Mononuclear cell (primary cell): ENCODE results near the gene KYNU. TPM values are rescaled to one million over a fixed set of nuclear protein-coding genes. Genes with fewer than 3 reads are reported as not detected.

Experiments used
- H3K27me3 ChIP-seq: 2 replicates; pipeline ENCODE4 v1.6.0; 2011; ENCODE audit warnings: low read length, control low read depth; ENCODE audit not compliant: insufficient read depth
- H3K4me1 ChIP-seq: 2 replicates; pipeline ENCODE4 v1.5.1; 2011; ENCODE audit warnings: mild to moderate bottlenecking, low read length, control low read depth; ENCODE audit not compliant: insufficient read depth
- H3K4me3 ChIP-seq: 2 replicates; pipeline ENCODE4 v1.5.1; 2011; ENCODE audit warnings: mild to moderate bottlenecking, low read length, moderate library complexity
- H3K9me3 ChIP-seq: 2 replicates; pipeline ENCODE4 v1.5.1; 2011; ENCODE audit warnings: low read depth, mild to moderate bottlenecking, control low read depth, low read length
- total RNA-seq: library from RNA; depleted of rRNA; stranded (reverse); fragments of >200 nt; gene quantifications from one replicate; pipeline ENCODE4 v1.2.3, GENCODE V29; 2012

KYNU gene
- total RNA-seq, 1 donor = 35.9 TPM

DNA sequence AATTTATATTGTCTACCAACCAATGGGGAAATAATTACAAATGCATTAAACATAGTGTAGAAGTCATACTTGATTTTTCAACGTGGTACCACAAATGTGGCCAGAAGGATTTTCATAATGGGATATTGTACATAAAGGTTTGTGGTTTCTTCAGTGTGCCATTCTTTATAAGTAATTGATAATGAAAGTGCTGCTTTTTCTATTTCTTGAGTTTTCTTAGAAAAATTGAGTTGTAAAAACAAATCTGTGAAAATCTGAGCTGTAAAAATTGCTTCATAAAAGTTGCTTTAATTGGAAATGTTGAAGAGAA is 103.6 kb downstream of the KYNU start:
- Histone ChIP-seq H3K4me1 (no peaks in the 10 kb centered on the region), H3K27me3 (no peaks in the 10 kb centered on the region), H3K9me3 (no peaks in the 10 kb centered on the region), H3K4me3 (no peak overlapping the region)

DNA sequence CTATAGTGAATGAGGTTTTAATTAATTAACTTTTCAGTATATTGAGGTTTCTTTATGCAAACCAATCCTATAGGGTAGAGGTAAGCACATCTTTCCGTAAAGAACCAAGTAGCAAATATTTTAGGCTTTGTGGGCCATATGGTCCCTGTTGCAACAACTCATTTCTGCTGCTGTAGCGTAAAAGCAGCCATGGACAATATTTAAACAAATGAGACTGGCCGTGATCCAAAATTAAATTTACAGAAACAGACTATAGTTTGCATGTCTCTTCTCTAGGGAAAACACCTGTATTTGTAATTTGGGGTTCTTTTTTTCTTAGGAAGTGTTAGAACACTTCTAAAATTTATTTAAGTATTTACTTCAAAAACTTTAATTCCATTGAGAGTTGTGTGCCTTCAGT is 104.3 kb downstream of the KYNU start:
- no peak overlapping the region for H3K4me3 ChIP-seq

DNA sequence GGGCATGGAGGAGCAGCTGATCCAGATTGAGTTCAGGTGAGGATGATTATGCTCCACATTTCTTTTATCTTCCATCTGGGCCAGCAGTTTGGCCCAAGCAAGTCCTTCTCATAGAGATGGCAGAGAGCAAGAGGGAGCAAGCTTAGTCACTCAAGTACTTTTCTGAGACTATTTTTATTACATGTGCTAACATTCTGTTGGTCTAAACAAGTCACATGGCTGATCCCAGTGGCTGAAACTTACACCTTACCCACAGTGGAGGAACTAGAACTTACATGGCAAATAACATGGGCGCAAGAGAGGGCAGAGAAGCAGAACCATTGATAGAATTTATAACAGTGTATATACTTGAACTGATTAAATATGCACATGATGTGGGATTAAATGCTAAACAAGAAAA is 105.7 kb downstream of the KYNU start:
- no peaks in the 10 kb centered on the region for H3K4me1 ChIP-seq
- H3K4me3 ChIP-seq = no peak overlapping the region
- H3K27me3 ChIP-seq = no peaks in the 10 kb centered on the region

More for the DNA sequence above, 104.3 kb downstream of the KYNU start:
- Histone ChIP-seq H3K4me1 (no peaks in the 10 kb centered on the region), H3K9me3 (no peaks in the 10 kb centered on the region), H3K27me3 (no peaks in the 10 kb centered on the region)

DNA sequence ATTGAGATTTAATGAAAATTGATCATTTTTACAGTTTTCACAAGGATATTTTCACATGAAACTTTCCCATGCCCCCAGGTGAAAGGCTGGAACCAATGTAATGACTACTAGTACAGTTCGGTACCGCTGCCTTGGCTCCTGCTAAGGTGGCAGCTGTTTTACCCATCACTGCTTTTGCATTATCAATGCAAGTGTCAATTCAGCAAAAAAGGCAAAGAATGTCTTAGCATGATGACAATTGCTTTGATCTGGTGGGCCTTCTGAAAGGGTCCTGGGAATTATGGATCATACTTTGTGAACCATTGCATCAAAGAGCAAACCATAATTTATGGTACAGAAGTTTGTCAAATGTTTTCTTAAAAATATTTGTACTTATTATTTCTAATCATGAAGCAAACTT is 107.2 kb downstream of the KYNU start:
- no peaks in the 10 kb centered on the region for H3K27me3 ChIP-seq
- H3K4me3 ChIP-seq = no peak overlapping the region
- no peaks in the 10 kb centered on the region for H3K9me3 ChIP-seq
- H3K4me1 ChIP-seq = no peaks in the 10 kb centered on the region

More for the DNA sequence above, 105.7 kb downstream of the KYNU start:
- no peaks in the 10 kb centered on the region for H3K9me3 ChIP-seq

DNA sequence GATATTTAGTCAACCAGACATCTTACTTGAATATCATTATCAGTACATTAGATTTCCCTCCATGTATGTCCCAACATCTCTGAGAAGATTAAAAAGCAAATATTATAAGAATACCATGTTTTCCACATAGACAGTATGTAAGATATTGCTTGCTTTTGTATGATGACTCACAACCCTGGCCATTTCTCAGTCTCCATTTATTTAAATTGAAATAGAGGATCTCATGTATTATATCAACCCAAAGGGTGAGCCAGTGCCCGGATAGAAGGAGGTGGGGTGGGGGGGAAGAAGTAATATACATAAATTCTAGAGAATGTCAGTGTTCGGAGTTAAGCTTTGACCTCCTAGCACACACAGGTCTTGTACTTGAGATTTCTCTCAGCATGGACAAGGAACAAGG is 109.6 kb downstream of the KYNU start:
- H3K27me3 ChIP-seq = no peaks in the 10 kb centered on the region
- H3K9me3 ChIP-seq = no peaks in the 10 kb centered on the region
- H3K4me3 ChIP-seq = no peak overlapping the region
- H3K4me1 ChIP-seq = no peaks in the 10 kb centered on the region

- no peaks in the 10 kb centered on the region for H3K9me3 ChIP-seq
- no peaks in the 10 kb centered on the region for H3K27me3 ChIP-seq
- no peak overlapping the region for H3K4me3 ChIP-seq
- H3K4me1 ChIP-seq = no peaks in the 10 kb centered on the region
Observed at GRCh38 chr2:142989273-142990204, 112.1 kb downstream of the KYNU start.

DNA sequence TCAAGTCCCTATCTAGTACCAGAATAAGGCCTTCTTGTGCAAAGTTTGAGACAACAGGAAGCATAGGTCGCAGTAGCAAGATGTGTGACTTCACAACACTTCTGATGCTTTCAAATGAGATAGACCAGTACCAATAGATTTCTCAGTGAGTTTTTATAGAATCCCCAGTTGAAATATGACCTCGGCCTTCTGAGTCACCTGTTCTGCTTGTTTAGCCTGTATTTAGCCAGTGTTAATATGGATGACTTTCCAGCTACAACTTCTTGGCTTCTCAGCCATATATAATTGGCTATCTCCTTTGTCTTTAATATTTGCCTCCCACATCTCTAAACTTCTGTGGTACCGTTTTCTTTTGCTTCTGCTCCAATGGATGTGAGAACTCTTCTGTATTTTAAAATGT is 113.8 kb downstream of the KYNU start:
- Histone ChIP-seq H3K27me3 (no peaks in the 10 kb centered on the region), H3K4me1 (no peaks in the 10 kb centered on the region), H3K4me3 (no peak overlapping the region), H3K9me3 (no peaks in the 10 kb centered on the region)

GRCh38 chr2:142992840-142993239 is 115.4 kb downstream of the KYNU start:
- no peak overlapping the region for H3K4me3 ChIP-seq
- H3K4me1 ChIP-seq = no peaks in the 10 kb centered on the region
- H3K9me3 ChIP-seq = no peaks in the 10 kb centered on the region
- H3K27me3 ChIP-seq = no peaks in the 10 kb centered on the region

- Histone ChIP-seq H3K4me1 (no peaks in the 10 kb centered on the region), H3K4me3 (no peak overlapping the region), H3K27me3 (no peaks in the 10 kb centered on the region), H3K9me3 (no peaks in the 10 kb centered on the region)
Observed at GRCh38 chr2:142993771-142994170, 116.3 kb downstream of the KYNU start.

GRCh38 chr2:142994665-142995064 is 117.2 kb downstream of the KYNU start:
- H3K4me3 ChIP-seq = no peak overlapping the region
- no peaks in the 10 kb centered on the region for H3K27me3 ChIP-seq
- no peaks in the 10 kb centered on the region for H3K4me1 ChIP-seq
- H3K9me3 ChIP-seq = no peaks in the 10 kb centered on the region

GRCh38 chr2:142997231-142997630 is 119.8 kb downstream of the KYNU start:
- no peaks in the 10 kb centered on the region for H3K27me3 ChIP-seq
- no peaks in the 10 kb centered on the region for H3K9me3 ChIP-seq
- H3K4me3 ChIP-seq = no peak overlapping the region
- no peaks in the 10 kb centered on the region for H3K4me1 ChIP-seq

- no peaks in the 10 kb centered on the region for H3K27me3 ChIP-seq
- no peaks in the 10 kb centered on the region for H3K9me3 ChIP-seq
- H3K4me1 ChIP-seq = no peaks in the 10 kb centered on the region
- no peak overlapping the region for H3K4me3 ChIP-seq
Observed at GRCh38 chr2:143000599-143000998, 123.1 kb downstream of the KYNU start.

- H3K9me3 ChIP-seq = no peaks in the 10 kb centered on the region
- H3K27me3 ChIP-seq = no peaks in the 10 kb centered on the region
- H3K4me1 ChIP-seq = no peaks in the 10 kb centered on the region
- no peak overlapping the region for H3K4me3 ChIP-seq
Observed at GRCh38 chr2:143001501-143001900, 124.0 kb downstream of the KYNU start.

DNA sequence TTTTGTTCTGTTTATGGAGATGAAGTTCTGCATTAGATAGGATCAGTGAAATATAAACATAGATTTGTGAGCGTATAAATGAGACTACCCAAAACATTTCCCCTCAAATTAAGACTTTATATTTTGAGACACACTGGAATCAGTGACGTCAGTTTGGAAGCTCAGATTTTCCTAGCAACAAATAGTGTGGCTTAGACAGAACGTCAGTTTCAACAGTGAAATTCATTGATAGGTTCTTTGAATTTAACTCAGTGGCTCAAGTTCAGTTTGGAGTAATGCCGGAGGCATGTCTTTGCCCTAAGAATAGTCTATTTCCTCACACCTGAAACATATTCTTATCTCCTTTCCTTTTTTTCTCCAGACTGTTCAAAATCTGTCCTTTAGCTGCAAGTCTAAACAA is 138.2 kb downstream of the KYNU start:
- Histone ChIP-seq H3K9me3 (no peaks in the 10 kb centered on the region), H3K4me1 (no peaks in the 10 kb centered on the region), H3K4me3 (no peak overlapping the region), H3K27me3 (no peaks in the 10 kb centered on the region)

GRCh38 chr2:143026411-143027054 is 149.1 kb downstream of the KYNU start:
- H3K9me3 ChIP-seq = no peaks in the 10 kb centered on the region
- H3K4me3 ChIP-seq = no peak overlapping the region
- peaks cover 15% of the 10 kb centered on the region for H3K4me1 ChIP-seq
- H3K27me3 ChIP-seq = peaks cover 14% of the 10 kb centered on the region

DNA sequence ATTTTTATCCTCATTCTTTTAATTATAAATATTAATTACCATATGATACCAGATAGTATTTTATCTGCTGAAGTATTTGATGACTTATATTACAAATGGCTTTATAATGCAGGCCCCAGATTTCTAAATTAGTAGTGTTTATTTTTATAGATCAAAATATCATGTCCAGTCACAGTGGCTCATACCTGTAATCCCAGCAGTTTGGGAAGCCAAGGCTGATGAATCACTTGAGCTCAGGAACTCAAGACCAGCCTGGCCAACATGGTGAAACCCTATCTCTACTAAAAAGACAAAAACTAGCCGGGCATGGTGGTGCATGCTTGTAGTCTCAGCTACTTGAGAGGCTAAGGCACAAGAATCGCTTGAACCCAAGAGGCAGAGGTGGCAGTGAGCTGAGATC is 151.7 kb downstream of the KYNU start:
- Histone ChIP-seq H3K4me3 (no peak overlapping the region), H3K27me3 (peaks cover 12% of the 10 kb centered on the region), H3K9me3 (no peaks in the 10 kb centered on the region), H3K4me1 (peaks cover 15% of the 10 kb centered on the region)
